ENCODE data around the gene EYS. TPM values are rescaled to one million over a fixed set of nuclear protein-coding genes. Genes with fewer than 3 reads are reported as not detected.

The EYS gene
- total RNA-seq, 3 donors from 2014 or later = 0.16 to 0.61 (median 0.60) TPM

- Histone ChIP-seq H3K4me1 (ENCODE audit: low read depth) (no peaks in the 10 kb centered on the region), H3K36me3 (ENCODE audit: low read depth) (no peaks in the 10 kb centered on the region), H3K4me3 (no peak overlapping the region), H3K9me3 (no peaks in the 10 kb centered on the region)
- ATAC-seq (no peak), DNase-seq (no peak)
- intact Hi-C loops (cut with DNase I, micrococcal nuclease) = no loop called here
- TF ChIP-seq CTCF (IDR thresholded peaks at IDR 0.05) = no peak
These were observed 270.7 kb downstream of the EYS start for GRCh38 chr6:65436281-65436680.

GRCh38 chr6:65416621-65417020 lies 290.4 kb downstream of the EYS start:
- no peaks in the 10 kb centered on the region for H3K36me3 ChIP-seq (ENCODE audit: low read depth)
- intact Hi-C loops (cut with DNase I, micrococcal nuclease) = no loop called here
- no peaks in the 10 kb centered on the region for H3K4me1 ChIP-seq (ENCODE audit: low read depth)
- H3K4me3 ChIP-seq = no peak overlapping the region
- DNase-seq (no peak), ATAC-seq (no peak)
- TF ChIP-seq CTCF (IDR thresholded peaks at IDR 0.05) = no peak
- no peaks in the 10 kb centered on the region for H3K9me3 ChIP-seq

GRCh38 chr6:65410309-65410708 lies 296.7 kb downstream of the EYS start:
- no peak for TF ChIP-seq CTCF (IDR thresholded peaks at IDR 0.05)
- intact Hi-C loops (cut with DNase I, micrococcal nuclease) = no loop called here
- peak; percentile 85 for ATAC-seq

GRCh38 chr6:65402564-65402963 lies 304.5 kb downstream of the EYS start:
- Histone ChIP-seq H3K9me3 (no peaks in the 10 kb centered on the region), H3K36me3 (ENCODE audit: low read depth) (no peaks in the 10 kb centered on the region), H3K4me3 (no peak overlapping the region), H3K4me1 (ENCODE audit: low read depth) (no peaks in the 10 kb centered on the region)
- ATAC-seq = no peak
- no peak for DNase-seq
- no peak for TF ChIP-seq CTCF (IDR thresholded peaks at IDR 0.05)
- intact Hi-C loops (cut with DNase I, micrococcal nuclease) = no loop called here

More at GRCh38 chr6:65410309-65410708, 296.7 kb downstream of the EYS start:
- no peaks in the 10 kb centered on the region for H3K4me1 ChIP-seq (ENCODE audit: low read depth)
- DNase-seq = no peak
- H3K4me3 ChIP-seq = no peak overlapping the region
- no peaks in the 10 kb centered on the region for H3K9me3 ChIP-seq
- no peaks in the 10 kb centered on the region for H3K36me3 ChIP-seq (ENCODE audit: low read depth)

- Histone ChIP-seq H3K9me3 (no peaks in the 10 kb centered on the region), H3K4me3 (no peak overlapping the region), H3K36me3 (ENCODE audit: low read depth) (no peaks in the 10 kb centered on the region), H3K4me1 (ENCODE audit: low read depth) (no peaks in the 10 kb centered on the region)
- DNase-seq = no peak
- intact Hi-C loops (cut with DNase I, micrococcal nuclease) = no loop called here
- no peak for TF ChIP-seq CTCF (IDR thresholded peaks at IDR 0.05)
- no peak for ATAC-seq
These were observed 307.5 kb downstream of the EYS start for GRCh38 chr6:65399355-65400084.

Data from mucosa of descending colon (tissue), 3 donors.